WERI-Rb-1 (cell line): ENCODE measurements around the gene CEPT1.

Experiments
- DNase-seq: peaks from one replicate; pipeline ENCODE4 v3.0.0-alpha.2; 2020
- H3K27ac ChIP-seq: fragments of 250-450 bp; sonication (Bioruptor Pico); 2 replicates; pipeline ENCODE4 v1.5.1; 2020; ENCODE audit warnings: mild to moderate bottlenecking, moderate library complexity
- H3K27me3 ChIP-seq: fragments of 250-450 bp; sonication (Bioruptor Pico); 2 replicates; pipeline ENCODE4 v1.5.1; 2021; ENCODE audit warnings: mild to moderate bottlenecking, low read depth, moderate library complexity; ENCODE audit not compliant: insufficient read depth, severe bottlenecking
- H3K36me3 ChIP-seq: fragments of 250-450 bp; sonication (Bioruptor Pico); 2 replicates; pipeline ENCODE4 v1.5.1; 2020; ENCODE audit warnings: mild to moderate bottlenecking, moderate library complexity
- H3K4me3 ChIP-seq: 2 replicates; pipeline ENCODE4 v1.5.1; 2011; ENCODE audit warnings: low read depth, mild to moderate bottlenecking, control low read depth, low read length
- H3K9me3 ChIP-seq: fragments of 250-450 bp; sonication (Bioruptor Pico); 2 replicates; pipeline ENCODE4 v1.5.1; 2021; ENCODE audit warnings: mild to moderate bottlenecking, moderate library complexity; ENCODE audit not compliant: severe bottlenecking
- CTCF ChIP-seq: IDR thresholded peaks from 2 replicates; pipeline ENCODE4 v1.5.1; 2011; ENCODE audit warnings: low read depth, mild to moderate bottlenecking, control low read depth, inconsistent platforms, low read length

Gene CEPT1

GRCh38 chr1:111151838-111152237, 11.8 kb downstream of the CEPT1 start:
- DNase-seq: no peak
- H3K27me3 ChIP-seq: no peaks in the 10 kb centered on the region
- no peak for TF ChIP-seq CTCF
- H3K27ac ChIP-seq: no peak overlapping the region
- H3K36me3 ChIP-seq: peaks cover 62% of the 10 kb centered on the region
- H3K9me3 ChIP-seq: no peaks in the 10 kb centered on the region
- no peak overlapping the region for H3K4me3 ChIP-seq

GRCh38 chr1:111154021-111154999, 14.3 kb downstream of the CEPT1 start:
- H3K27me3 ChIP-seq: no peaks in the 10 kb centered on the region
- TF ChIP-seq CTCF: no peak
- DNase-seq: no peak
- no peaks in the 10 kb centered on the region for H3K9me3 ChIP-seq
- H3K27ac ChIP-seq: no peak overlapping the region
- H3K36me3 ChIP-seq: peaks cover 49% of the 10 kb centered on the region
- no peak overlapping the region for H3K4me3 ChIP-seq

- TF ChIP-seq CTCF: no peak
- no peaks in the 10 kb centered on the region for H3K9me3 ChIP-seq
- H3K27me3 ChIP-seq: no peaks in the 10 kb centered on the region
- H3K27ac ChIP-seq: no peak overlapping the region
- H3K36me3 ChIP-seq: peaks cover 44% of the 10 kb centered on the region
- DNase-seq: no peak
- no peak overlapping the region for H3K4me3 ChIP-seq
These were observed 17.4 kb downstream of the CEPT1 start for GRCh38 chr1:111157431-111157830.

- H3K9me3 ChIP-seq: no peaks in the 10 kb centered on the region
- peaks cover 33% of the 10 kb centered on the region for H3K36me3 ChIP-seq
- no peak overlapping the region for H3K27ac ChIP-seq
- no peak for DNase-seq
- no peak for TF ChIP-seq CTCF
- H3K4me3 ChIP-seq: no peak overlapping the region
- no peaks in the 10 kb centered on the region for H3K27me3 ChIP-seq
These were observed 21.9 kb downstream of the CEPT1 start for GRCh38 chr1:111161843-111162487.

GRCh38 chr1:111162488-111162880, 22.5 kb downstream of the CEPT1 start:
- H3K9me3 ChIP-seq: no peaks in the 10 kb centered on the region
- H3K27me3 ChIP-seq: no peaks in the 10 kb centered on the region
- no peak overlapping the region for H3K27ac ChIP-seq
- H3K36me3 ChIP-seq: peaks cover 32% of the 10 kb centered on the region
- no peak overlapping the region for H3K4me3 ChIP-seq
- no peak for TF ChIP-seq CTCF
- no peak for DNase-seq
